GM23338 (cell line): ENCODE data around the gene SNU13. TPM values are rescaled to one million over a fixed set of nuclear protein-coding genes. Genes with fewer than 3 reads are reported as not detected.
"Not testable (repeated sequence)": the region's sequence is repeated elsewhere in the genome, so short reads cannot be mapped to it uniquely, and the experiment has no call there.

Source experiments
- ATAC-seq: fragments of 200-7000 bp; cut with Tn5 transposase; 3 replicates; pipeline ENCODE4 v1.9.1; 2020
- DNase-seq: peaks from one replicate; pipeline ENCODE4 v3.0.0-alpha.2; 2015; ENCODE audit warnings: low spot score
- H2AFZ ChIP-seq: fragments of 200-600 bp; sonication (generic); 2 replicates; pipeline ENCODE4 v1.8.0; 2016; ENCODE audit warnings: antibody characterized with exemption, mild to moderate bottlenecking, moderate library complexity
- H3F3A ChIP-seq: fragments of 200-600 bp; sonication (generic); replicated peaks from 2 replicates; pipeline ENCODE4 v1.8.0; 2017; ENCODE audit warnings: antibody characterized with exemption, mixed run types, low read depth
- H3K27ac ChIP-seq: fragments of 200-600 bp; sonication (generic); 2 replicates; pipeline ENCODE4 v1.6.1; 2016; ENCODE audit warnings: low read depth
- H3K27me3 ChIP-seq: fragments of 200-600 bp; sonication (generic); 2 replicates; pipeline ENCODE4 v1.8.0; 2016; ENCODE audit warnings: mild to moderate bottlenecking, mixed run types, moderate library complexity; ENCODE audit not compliant: insufficient read depth
- H3K36me3 ChIP-seq: fragments of 200-600 bp; sonication (generic); 2 replicates; pipeline ENCODE4 v1.8.0; 2016; ENCODE audit warnings: mild to moderate bottlenecking; ENCODE audit not compliant: insufficient read depth
- H3K4me1 ChIP-seq: fragments of 200-600 bp; sonication (generic); 2 replicates; pipeline ENCODE4 v1.8.0; 2016; ENCODE audit warnings: mild to moderate bottlenecking, moderate library complexity; ENCODE audit not compliant: insufficient read depth
- H3K4me2 ChIP-seq: fragments of 200-600 bp; sonication (generic); 2 replicates; pipeline ENCODE4 v1.7.1; 2017; ENCODE audit warnings: mixed run types
- H3K4me3 ChIP-seq: fragments of 200-600 bp; sonication (generic); 2 replicates; pipeline ENCODE4 v1.6.1; 2016; ENCODE audit warnings: mixed run types
- H3K79me2 ChIP-seq: fragments of 200-600 bp; sonication (generic); replicated peaks from 2 replicates; pipeline ENCODE4 v1.8.0; 2017; ENCODE audit warnings: mild to moderate bottlenecking; ENCODE audit not compliant: insufficient read depth
- H3K9me2 ChIP-seq: fragments of 200-600 bp; sonication (generic); 2 replicates; pipeline ENCODE4 v1.8.0; 2017; ENCODE audit not compliant: insufficient read depth
- H4K20me1 ChIP-seq: fragments of 200-600 bp; sonication (generic); replicated peaks from 2 replicates; pipeline ENCODE4 v1.8.0; 2017; ENCODE audit warnings: mild to moderate bottlenecking; ENCODE audit not compliant: insufficient read depth
- H3K27ac Mint-ChIP-seq: 2 replicates; pipeline ENCODE4 v1.8.0; 2020; ENCODE audit warnings: inconsistent platforms, mild to moderate bottlenecking, moderate library complexity, mixed read lengths
- H3K27me3 Mint-ChIP-seq: 3 replicates; pipeline ENCODE4 v1.8.0; 2022; ENCODE audit warnings: low read depth, mild to moderate bottlenecking, moderate library complexity, mixed read lengths, inconsistent platforms; ENCODE audit not compliant: insufficient read depth, poor library complexity
- H3K36me3 Mint-ChIP-seq: 3 replicates; pipeline ENCODE4 v1.8.0; 2021; ENCODE audit warnings: low read depth, mild to moderate bottlenecking, inconsistent platforms, moderate library complexity, mixed read lengths
- H3K4me1 Mint-ChIP-seq: 3 replicates; pipeline ENCODE4 v1.8.0; 2020; ENCODE audit warnings: mild to moderate bottlenecking, inconsistent platforms, mixed read lengths
- H3K4me3 Mint-ChIP-seq: 3 replicates; pipeline ENCODE4 v1.8.0; 2021; ENCODE audit warnings: moderate library complexity, mild to moderate bottlenecking, inconsistent platforms, mixed read lengths
- H3K9me3 Mint-ChIP-seq: 3 replicates; pipeline ENCODE4 v1.8.0; 2020; ENCODE audit warnings: moderate library complexity, mild to moderate bottlenecking, inconsistent platforms, mixed read lengths
- CREB1 ChIP-seq: fragments of 250-450 bp; sonication (Bioruptor Pico); IDR thresholded peaks from 2 replicates; pipeline ENCODE4 v1.5.0; 2020; ENCODE audit warnings: low read depth, mild to moderate bottlenecking, moderate library complexity
- EZH2 ChIP-seq: fragments of 200-600 bp; sonication (generic); IDR thresholded peaks from one replicate; pipeline ENCODE4 v1.8.0; 2017; ENCODE audit warnings: antibody characterized with exemption, mild to moderate bottlenecking, low read depth; ENCODE audit not compliant: unreplicated experiment
- EZH2phosphoT487 ChIP-seq: fragments of 200-600 bp; sonication (generic); IDR thresholded peaks from one replicate; pipeline ENCODE4 v1.8.1; 2018; ENCODE audit warnings: antibody characterized with exemption; ENCODE audit not compliant: unreplicated experiment
- POLR2AphosphoS5 ChIP-seq: IDR thresholded peaks from 2 replicates; pipeline ENCODE4 v1.6.1; 2016; ENCODE audit warnings: antibody characterized with exemption, low read depth
- STAT1 ChIP-seq: IDR thresholded peaks from one replicate; pipeline ENCODE4 v1.6.1; 2016; ENCODE audit warnings: antibody characterized with exemption; ENCODE audit not compliant: unreplicated experiment
- ZNF114 ChIP-seq: fragments of 250-450 bp; sonication (Bioruptor Pico); IDR thresholded peaks from 2 replicates; pipeline ENCODE4 v1.5.0; 2020; ENCODE audit warnings: mild to moderate bottlenecking, moderate library complexity
- ZNF331 ChIP-seq: fragments of 250-450 bp; sonication (Bioruptor Pico); IDR thresholded peaks from 2 replicates; pipeline ENCODE4 v1.5.0; 2020; ENCODE audit warnings: low read depth, mild to moderate bottlenecking, moderate library complexity
- polyA plus RNA-seq: library from polyadenylated mRNA; unstranded; fragments of >200 nt; fragmentation: Nextera tagmentation; extraction: Ambion mirVana; gene quantifications from 2 replicates; pipeline ENCODE4 v1.2.1, GENCODE V29; 2016
- total RNA-seq: library from RNA; depleted of rRNA; stranded (reverse); fragments of >200 nt; shearing (Covaris generic); gene quantifications from 2 replicates; pipeline ENCODE4 v1.2.3, GENCODE V29; 2014
- TF ChIP-seq, protein P1 (sequence below), 2 experiments: fragments of 200-600 bp in 1 of 2; sonication (generic) in 1 of 2; conservative IDR thresholded peaks; 2 replicates each; pipeline versions ENCODE4 v1.5.1 to v1.6.1; 2016 to 2017; ENCODE audit warnings: antibody characterized with exemption in 2 of 2, low read depth in 2 of 2, mild to moderate bottlenecking in 2 of 2, moderate library complexity in 1 of 2
- TF ChIP-seq, protein P2 (sequence below): IDR thresholded peaks from one replicate; pipeline ENCODE4 v1.6.1; 2018; ENCODE audit warnings: antibody characterized with exemption; ENCODE audit not compliant: unreplicated experiment
- TF ChIP-seq, protein P3 (sequence below): IDR thresholded peaks from 2 replicates; pipeline ENCODE4 v1.6.1; 2016; ENCODE audit warnings: antibody characterized with exemption

The SNU13 gene
- total and polyA plus RNA-seq, 2 experiments from 2014 or later = 163 to 464 TPM

GRCh38 chr22:41664490-41664889, 24.2 kb downstream of the SNU13 start (continued):
- TF ChIP-seq, protein P1, sequence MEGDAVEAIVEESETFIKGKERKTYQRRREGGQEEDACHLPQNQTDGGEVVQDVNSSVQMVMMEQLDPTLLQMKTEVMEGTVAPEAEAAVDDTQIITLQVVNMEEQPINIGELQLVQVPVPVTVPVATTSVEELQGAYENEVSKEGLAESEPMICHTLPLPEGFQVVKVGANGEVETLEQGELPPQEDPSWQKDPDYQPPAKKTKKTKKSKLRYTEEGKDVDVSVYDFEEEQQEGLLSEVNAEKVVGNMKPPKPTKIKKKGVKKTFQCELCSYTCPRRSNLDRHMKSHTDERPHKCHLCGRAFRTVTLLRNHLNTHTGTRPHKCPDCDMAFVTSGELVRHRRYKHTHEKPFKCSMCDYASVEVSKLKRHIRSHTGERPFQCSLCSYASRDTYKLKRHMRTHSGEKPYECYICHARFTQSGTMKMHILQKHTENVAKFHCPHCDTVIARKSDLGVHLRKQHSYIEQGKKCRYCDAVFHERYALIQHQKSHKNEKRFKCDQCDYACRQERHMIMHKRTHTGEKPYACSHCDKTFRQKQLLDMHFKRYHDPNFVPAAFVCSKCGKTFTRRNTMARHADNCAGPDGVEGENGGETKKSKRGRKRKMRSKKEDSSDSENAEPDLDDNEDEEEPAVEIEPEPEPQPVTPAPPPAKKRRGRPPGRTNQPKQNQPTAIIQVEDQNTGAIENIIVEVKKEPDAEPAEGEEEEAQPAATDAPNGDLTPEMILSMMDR (conservative IDR thresholded peaks at IDR 0.05; ENCODE audit: low read depth in 2 of 2) = no peak
- no peak for TF ChIP-seq ZNF331 (CRISPR knock-in tag)
- TF ChIP-seq, protein P2, sequence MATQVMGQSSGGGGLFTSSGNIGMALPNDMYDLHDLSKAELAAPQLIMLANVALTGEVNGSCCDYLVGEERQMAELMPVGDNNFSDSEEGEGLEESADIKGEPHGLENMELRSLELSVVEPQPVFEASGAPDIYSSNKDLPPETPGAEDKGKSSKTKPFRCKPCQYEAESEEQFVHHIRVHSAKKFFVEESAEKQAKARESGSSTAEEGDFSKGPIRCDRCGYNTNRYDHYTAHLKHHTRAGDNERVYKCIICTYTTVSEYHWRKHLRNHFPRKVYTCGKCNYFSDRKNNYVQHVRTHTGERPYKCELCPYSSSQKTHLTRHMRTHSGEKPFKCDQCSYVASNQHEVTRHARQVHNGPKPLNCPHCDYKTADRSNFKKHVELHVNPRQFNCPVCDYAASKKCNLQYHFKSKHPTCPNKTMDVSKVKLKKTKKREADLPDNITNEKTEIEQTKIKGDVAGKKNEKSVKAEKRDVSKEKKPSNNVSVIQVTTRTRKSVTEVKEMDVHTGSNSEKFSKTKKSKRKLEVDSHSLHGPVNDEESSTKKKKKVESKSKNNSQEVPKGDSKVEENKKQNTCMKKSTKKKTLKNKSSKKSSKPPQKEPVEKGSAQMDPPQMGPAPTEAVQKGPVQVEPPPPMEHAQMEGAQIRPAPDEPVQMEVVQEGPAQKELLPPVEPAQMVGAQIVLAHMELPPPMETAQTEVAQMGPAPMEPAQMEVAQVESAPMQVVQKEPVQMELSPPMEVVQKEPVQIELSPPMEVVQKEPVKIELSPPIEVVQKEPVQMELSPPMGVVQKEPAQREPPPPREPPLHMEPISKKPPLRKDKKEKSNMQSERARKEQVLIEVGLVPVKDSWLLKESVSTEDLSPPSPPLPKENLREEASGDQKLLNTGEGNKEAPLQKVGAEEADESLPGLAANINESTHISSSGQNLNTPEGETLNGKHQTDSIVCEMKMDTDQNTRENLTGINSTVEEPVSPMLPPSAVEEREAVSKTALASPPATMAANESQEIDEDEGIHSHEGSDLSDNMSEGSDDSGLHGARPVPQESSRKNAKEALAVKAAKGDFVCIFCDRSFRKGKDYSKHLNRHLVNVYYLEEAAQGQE = no peak

DNA sequence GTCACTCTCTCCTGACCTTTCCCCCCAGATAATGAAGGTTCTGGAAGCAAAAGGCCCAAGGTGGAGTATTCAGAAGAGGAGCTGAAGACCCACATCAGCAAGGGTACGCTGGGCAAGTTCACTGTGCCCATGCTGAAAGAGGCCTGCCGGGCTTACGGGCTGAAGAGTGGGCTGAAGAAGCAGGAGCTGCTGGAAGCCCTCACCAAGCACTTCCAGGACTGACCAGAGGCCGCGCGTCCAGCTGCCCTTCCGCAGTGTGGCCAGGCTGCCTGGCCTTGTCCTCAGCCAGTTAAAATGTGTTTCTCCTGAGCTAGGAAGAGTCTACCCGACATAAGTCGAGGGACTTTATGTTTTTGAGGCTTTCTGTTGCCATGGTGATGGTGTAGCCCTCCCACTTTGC, 25.1 kb downstream of the SNU13 start:
- H3K36me3 ChIP-seq = peaks cover 47% of the 10 kb centered on the region
- peaks cover 17% of the 10 kb centered on the region for H4K20me1 ChIP-seq
- DNase-seq, H3K9me3 Mint-ChIP-seq, H3K27ac Mint-ChIP-seq, H3K4me3 Mint-ChIP-seq, H3K27me3 ChIP-seq, H3K9me2 ChIP-seq, H3K79me2 ChIP-seq, H3K4me1 Mint-ChIP-seq, H2AFZ ChIP-seq, H3K4me2 ChIP-seq, ATAC-seq, H3K4me3 ChIP-seq: not testable (repeated sequence)
- Mint-ChIP-seq H3K27me3 (peaks cover 13% of the 10 kb centered on the region), H3K36me3 (peaks cover 61% of the 10 kb centered on the region)
- peaks cover 43% of the 10 kb centered on the region for H3F3A ChIP-seq
- H3K4me1 ChIP-seq = peaks cover 14% of the 10 kb centered on the region
- peak overlapping the region; percentile 56 for H3K27ac ChIP-seq

DNA sequence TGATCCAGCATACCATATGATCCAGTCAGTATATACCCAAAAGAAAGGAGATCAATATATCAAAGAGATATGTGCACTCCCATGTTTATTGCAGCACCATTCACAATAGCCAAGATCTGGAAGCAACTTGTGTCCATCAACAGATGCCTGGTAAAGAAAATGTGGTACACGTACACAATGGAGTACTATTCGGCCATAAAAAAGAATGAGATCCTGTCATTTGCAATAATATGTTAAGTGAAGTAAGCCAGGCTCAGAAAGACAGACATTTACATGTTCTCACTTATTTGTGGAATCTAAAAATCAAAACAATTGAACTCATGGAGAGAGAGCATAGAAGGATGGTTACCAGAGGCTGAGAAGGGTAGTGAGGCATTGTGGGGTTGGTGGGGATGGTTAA, 27.0 kb downstream of the SNU13 start:
- Mint-ChIP-seq H3K36me3 (peaks cover 80% of the 10 kb centered on the region), H3K27me3 (peaks cover 9% of the 10 kb centered on the region), H3K4me3 (no peak overlapping the region), H3K27ac (no peak overlapping the region), H3K9me3 (no peaks in the 10 kb centered on the region), H3K4me1 (0 out of 3 replicates have a peak, but pooled peaks cover under 1% of the 10 kb centered on the region)
- H3K27me3 ChIP-seq = no peaks in the 10 kb centered on the region
- no peak for DNase-seq
- H4K20me1 ChIP-seq = peaks cover 17% of the 10 kb centered on the region
- ATAC-seq = no peak
- H3K4me3 ChIP-seq = no peak overlapping the region
- no peak overlapping the region for H3K27ac ChIP-seq
- no peak overlapping the region for H3K4me2 ChIP-seq
- H2AFZ ChIP-seq = no peak overlapping the region
- H3K4me1 ChIP-seq = no peaks in the 10 kb centered on the region; the same call in 1 of the 2 replicates
- H3K79me2 ChIP-seq = 0 out of 2 replicates have a peak, but pooled peaks cover 3% of the 10 kb centered on the region
- peaks cover 49% of the 10 kb centered on the region for H3F3A ChIP-seq
- no peaks in the 10 kb centered on the region for H3K9me2 ChIP-seq
- peaks cover 64% of the 10 kb centered on the region for H3K36me3 ChIP-seq
- no peak for TF ChIP-seq STAT1
- TF ChIP-seq EZH2 = no peak
- TF ChIP-seq POLR2AphosphoS5 = no peak
- TF ChIP-seq EZH2phosphoT487 = no peak
- TF ChIP-seq ZNF114 (CRISPR knock-in tag) = no peak
- TF ChIP-seq, protein P2 = no peak
- TF ChIP-seq CREB1 (CRISPR knock-in tag) = no peak
- no peak for TF ChIP-seq ZNF331 (CRISPR knock-in tag)
- TF ChIP-seq, protein P3, sequence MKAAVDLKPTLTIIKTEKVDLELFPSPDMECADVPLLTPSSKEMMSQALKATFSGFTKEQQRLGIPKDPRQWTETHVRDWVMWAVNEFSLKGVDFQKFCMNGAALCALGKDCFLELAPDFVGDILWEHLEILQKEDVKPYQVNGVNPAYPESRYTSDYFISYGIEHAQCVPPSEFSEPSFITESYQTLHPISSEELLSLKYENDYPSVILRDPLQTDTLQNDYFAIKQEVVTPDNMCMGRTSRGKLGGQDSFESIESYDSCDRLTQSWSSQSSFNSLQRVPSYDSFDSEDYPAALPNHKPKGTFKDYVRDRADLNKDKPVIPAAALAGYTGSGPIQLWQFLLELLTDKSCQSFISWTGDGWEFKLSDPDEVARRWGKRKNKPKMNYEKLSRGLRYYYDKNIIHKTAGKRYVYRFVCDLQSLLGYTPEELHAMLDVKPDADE = no peak
